ENCODE data around the gene TRIM41. TPM values are rescaled to one million over a fixed set of nuclear protein-coding genes. Genes with fewer than 3 reads are reported as not detected.

The TRIM41 gene
- total and polyA plus RNA-seq, 2 of the 13 experiments (the other 11 are each of a cell fraction or from before 2014, with no cell fraction given), result 10.2 to 16.7 TPM

- TF ChIP-seq, protein P1, sequence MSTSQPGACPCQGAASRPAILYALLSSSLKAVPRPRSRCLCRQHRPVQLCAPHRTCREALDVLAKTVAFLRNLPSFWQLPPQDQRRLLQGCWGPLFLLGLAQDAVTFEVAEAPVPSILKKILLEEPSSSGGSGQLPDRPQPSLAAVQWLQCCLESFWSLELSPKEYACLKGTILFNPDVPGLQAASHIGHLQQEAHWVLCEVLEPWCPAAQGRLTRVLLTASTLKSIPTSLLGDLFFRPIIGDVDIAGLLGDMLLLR (CRISPR knock-in tag; IDR thresholded peaks at IDR 0.05), result no peak
- TF ChIP-seq ZNF263 (CRISPR knock-in tag; IDR thresholded peaks at IDR 0.05) (no peak), ZNF766 (CRISPR knock-in tag; IDR thresholded peaks at IDR 0.05; ENCODE audit: borderline replicate concordance) (no peak; the same call in 1 of the 2 replicates), FOXK2 (IDR thresholded peaks at IDR 0.05) (no peak), MYNN (CRISPR knock-in tag; IDR thresholded peaks at IDR 0.05; ENCODE audit: low read depth) (no peak), DMTF1 (CRISPR knock-in tag; IDR thresholded peaks at IDR 0.05) (0 out of 2 replicates have a peak, but pooled peaks have one; percentile 35), KAT7 (CRISPR knock-in tag; IDR thresholded peaks at IDR 0.05; ENCODE audit: borderline replicate concordance) (0 out of 2 replicates have a peak, but pooled peaks have one; percentile 56), ZBTB4 (CRISPR knock-in tag; IDR thresholded peaks at IDR 0.05; ENCODE audit: borderline replicate concordance) (no peak), TFDP1 (CRISPR knock-in tag; IDR thresholded peaks at IDR 0.05; ENCODE audit: borderline replicate concordance) (peak; percentile 68; the same call in 1 of the 2 replicates)
- TF ChIP-seq, protein P2, sequence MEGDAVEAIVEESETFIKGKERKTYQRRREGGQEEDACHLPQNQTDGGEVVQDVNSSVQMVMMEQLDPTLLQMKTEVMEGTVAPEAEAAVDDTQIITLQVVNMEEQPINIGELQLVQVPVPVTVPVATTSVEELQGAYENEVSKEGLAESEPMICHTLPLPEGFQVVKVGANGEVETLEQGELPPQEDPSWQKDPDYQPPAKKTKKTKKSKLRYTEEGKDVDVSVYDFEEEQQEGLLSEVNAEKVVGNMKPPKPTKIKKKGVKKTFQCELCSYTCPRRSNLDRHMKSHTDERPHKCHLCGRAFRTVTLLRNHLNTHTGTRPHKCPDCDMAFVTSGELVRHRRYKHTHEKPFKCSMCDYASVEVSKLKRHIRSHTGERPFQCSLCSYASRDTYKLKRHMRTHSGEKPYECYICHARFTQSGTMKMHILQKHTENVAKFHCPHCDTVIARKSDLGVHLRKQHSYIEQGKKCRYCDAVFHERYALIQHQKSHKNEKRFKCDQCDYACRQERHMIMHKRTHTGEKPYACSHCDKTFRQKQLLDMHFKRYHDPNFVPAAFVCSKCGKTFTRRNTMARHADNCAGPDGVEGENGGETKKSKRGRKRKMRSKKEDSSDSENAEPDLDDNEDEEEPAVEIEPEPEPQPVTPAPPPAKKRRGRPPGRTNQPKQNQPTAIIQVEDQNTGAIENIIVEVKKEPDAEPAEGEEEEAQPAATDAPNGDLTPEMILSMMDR (CRISPR knock-in tag; IDR thresholded peaks at IDR 0.05), result no peak
- TF ChIP-seq, protein P3, sequence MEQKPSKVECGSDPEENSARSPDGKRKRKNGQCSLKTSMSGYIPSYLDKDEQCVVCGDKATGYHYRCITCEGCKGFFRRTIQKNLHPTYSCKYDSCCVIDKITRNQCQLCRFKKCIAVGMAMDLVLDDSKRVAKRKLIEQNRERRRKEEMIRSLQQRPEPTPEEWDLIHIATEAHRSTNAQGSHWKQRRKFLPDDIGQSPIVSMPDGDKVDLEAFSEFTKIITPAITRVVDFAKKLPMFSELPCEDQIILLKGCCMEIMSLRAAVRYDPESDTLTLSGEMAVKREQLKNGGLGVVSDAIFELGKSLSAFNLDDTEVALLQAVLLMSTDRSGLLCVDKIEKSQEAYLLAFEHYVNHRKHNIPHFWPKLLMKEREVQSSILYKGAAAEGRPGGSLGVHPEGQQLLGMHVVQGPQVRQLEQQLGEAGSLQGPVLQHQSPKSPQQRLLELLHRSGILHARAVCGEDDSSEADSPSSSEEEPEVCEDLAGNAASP (CRISPR knock-in tag; IDR thresholded peaks at IDR 0.05; ENCODE audit: borderline replicate concordance), result peak; percentile 19; the same call in 1 of the 2 replicates
Measured at GRCh38 chr5:181246276-181247049, 23.4 kb downstream of the TRIM41 start (continued).
